ENCODE measurements around the gene SLFNL1.

SLFNL1 gene

DNA sequence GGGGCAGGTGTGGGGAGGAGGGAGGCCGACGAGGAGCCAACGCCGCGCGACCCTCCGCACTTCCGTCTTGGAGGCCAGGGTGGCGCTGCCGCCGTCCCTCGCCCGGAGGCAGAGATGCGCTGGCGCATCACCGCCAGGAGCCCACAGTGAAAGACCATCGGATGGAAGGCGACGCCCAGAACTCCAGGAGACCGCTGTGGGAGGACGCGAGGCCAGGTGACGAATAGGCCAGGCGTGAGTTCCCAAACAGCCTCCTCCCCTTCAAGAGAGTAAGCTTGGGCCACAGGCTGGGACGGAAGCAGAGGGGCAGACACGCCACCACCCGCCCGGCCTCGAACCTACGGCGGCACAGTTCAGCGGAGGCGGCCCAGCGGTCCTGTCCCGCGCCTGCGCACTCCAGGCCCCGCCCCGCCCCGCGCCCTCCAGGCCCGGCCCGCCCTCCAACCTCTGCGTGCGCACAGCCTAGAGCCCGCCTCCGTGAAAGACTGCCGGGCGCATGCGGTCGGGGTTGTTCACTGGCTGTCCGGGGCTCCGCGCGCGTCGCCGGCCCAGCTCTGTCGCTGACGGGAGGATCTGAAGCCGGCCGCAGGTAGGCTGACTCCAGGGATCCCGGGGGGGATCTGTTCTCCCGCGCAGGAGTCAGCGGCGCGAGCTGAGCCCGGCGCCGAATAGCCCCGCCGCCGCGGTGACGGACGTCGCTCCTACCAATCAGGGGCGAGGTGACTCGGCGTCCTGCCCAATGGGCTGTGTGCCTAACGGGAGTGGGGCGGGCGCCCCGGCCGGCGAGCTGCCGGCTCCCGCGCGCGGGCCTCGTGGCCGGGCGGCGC is 42.1 kb downstream of the SLFNL1 start, which contains the start of gene CTPS1:
Gene CTPS1, plus strand, starts transcription at position 456 of the 827 bp plus-strand sequence. CDS start 3,595 bp downstream, outside the sequence.
- ChIA-PET POLR2A (interaction anchor here (0.7 to 2.7 kb wide), 18 partner anchors 9 to 288 kb away, joined by 3 to 24 read pairs (median 4); partner anchors contain the start of genes CITED4, NFYC and SLFNL1), CTCF (interaction anchor here (0.6 to 1.9 kb wide), 3 partner anchors 13 to 408 kb away, joined by 3 to 5 read pairs (median 4); no protein-coding TSS in a partner anchor)
- DNase-seq (ENCODE audit: extremely low spot score) = peak; percentile 96
- no peak for TF ChIP-seq NFRKB (IDR thresholded peaks at IDR 0.05)
- TF ChIP-seq, protein P1, sequence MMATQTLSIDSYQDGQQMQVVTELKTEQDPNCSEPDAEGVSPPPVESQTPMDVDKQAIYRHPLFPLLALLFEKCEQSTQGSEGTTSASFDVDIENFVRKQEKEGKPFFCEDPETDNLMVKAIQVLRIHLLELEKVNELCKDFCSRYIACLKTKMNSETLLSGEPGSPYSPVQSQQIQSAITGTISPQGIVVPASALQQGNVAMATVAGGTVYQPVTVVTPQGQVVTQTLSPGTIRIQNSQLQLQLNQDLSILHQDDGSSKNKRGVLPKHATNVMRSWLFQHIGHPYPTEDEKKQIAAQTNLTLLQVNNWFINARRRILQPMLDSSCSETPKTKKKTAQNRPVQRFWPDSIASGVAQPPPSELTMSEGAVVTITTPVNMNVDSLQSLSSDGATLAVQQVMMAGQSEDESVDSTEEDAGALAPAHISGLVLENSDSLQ (IDR thresholded peaks at IDR 0.05) = peak; percentile 98
- TF ChIP-seq ARNT (IDR thresholded peaks at IDR 0.05) = no peak
- no peak for TF ChIP-seq ZNF384 (IDR thresholded peaks at IDR 0.05)
- peak; percentile 71 for TF ChIP-seq L3MBTL2 (conservative IDR thresholded peaks at IDR 0.05)
- no peak for TF ChIP-seq SP1 (IDR thresholded peaks at IDR 0.05)
- TF ChIP-seq LEF1 (IDR thresholded peaks at IDR 0.05; ENCODE audit: borderline replicate concordance) = no peak
- no peak for TF ChIP-seq FOXA1 (IDR thresholded peaks at IDR 0.05)
- TF ChIP-seq FOXM1 (IDR thresholded peaks at IDR 0.05; ENCODE audit: borderline replicate concordance) = no peak
- TF ChIP-seq CTBP1 (IDR thresholded peaks at IDR 0.05; ENCODE audit: borderline replicate concordance) = peak; percentile 55; the same call in 1 of the 2 replicates
- no peak for TF ChIP-seq TARDBP (IDR thresholded peaks at IDR 0.05)
- TF ChIP-seq BHLHE40 (IDR thresholded peaks at IDR 0.05; ENCODE audit: borderline replicate concordance) = no peak
- TF ChIP-seq FOXK2 (IDR thresholded peaks at IDR 0.05) = no peak

DNA sequence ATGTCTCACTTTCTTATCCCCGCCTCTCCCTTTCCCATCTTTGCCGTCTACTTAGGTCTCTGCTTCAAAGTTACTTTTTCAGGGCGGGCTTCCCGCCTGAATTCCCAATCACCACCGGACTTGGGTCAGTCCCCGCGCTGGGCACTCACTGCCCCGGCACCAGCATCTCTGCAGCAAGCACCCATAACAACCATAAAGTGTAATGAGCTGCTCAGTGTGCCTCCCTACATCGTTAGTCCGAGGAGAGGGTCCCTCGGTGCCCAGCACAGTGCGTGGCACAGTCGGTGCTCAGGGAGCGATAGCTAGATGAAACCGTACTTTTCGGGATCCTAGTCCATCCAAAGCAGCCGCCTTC is 42.7 kb downstream of the SLFNL1 start:
- DNase-seq (ENCODE audit: extremely low spot score) = peak; percentile 12
- CTCF ChIA-PET = interaction anchor here (1.1 to 1.9 kb wide), 2 partner anchors 13 to 15 kb away, joined by 4 to 5 read pairs; no protein-coding TSS in a partner anchor
- TF ChIP-seq NFRKB (IDR thresholded peaks at IDR 0.05) (no peak), L3MBTL2 (conservative IDR thresholded peaks at IDR 0.05) (peak; percentile 47), HDGF (IDR thresholded peaks at IDR 0.05; ENCODE audit: borderline replicate concordance) (no peak), LEF1 (IDR thresholded peaks at IDR 0.05; ENCODE audit: borderline replicate concordance) (no peak), ARNT (IDR thresholded peaks at IDR 0.05) (no peak), SUZ12 (IDR thresholded peaks at IDR 0.05) (no peak)
- TF ChIP-seq, protein P1 (IDR thresholded peaks at IDR 0.05) = no peak
- POLR2A ChIA-PET = interaction anchor here (0.6 to 2.4 kb wide), 8 partner anchors 13 to 287 kb away, joined by 3 to 14 read pairs (median 4); partner anchors contain the start of genes NFYC and SLFNL1

DNA sequence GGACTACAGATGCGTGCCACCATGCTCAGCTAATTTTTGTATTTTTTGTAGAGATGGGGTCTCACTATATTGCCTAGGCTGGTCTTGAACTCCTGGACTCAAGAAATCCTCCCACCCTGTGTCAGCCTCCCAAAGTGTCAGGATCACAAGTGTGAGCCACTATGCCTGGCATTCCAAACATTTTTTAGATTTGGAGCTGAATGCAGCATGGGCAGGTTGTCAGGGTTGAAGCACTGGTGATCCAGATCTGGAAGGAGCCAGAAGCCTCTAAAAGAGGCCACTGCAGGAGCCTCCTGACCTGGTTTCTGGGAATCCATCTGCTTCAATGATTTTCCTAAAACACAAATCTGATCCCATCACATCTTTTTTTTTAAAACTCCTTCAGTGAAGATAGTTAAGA is 43.8 kb downstream of the SLFNL1 start:
- no peak for DNase-seq (ENCODE audit: extremely low spot score)
- POLR2A ChIA-PET = no interaction called here
- TF ChIP-seq HDGF (IDR thresholded peaks at IDR 0.05; ENCODE audit: borderline replicate concordance) (no peak), CTBP1 (IDR thresholded peaks at IDR 0.05; ENCODE audit: borderline replicate concordance) (no peak), ARNT (IDR thresholded peaks at IDR 0.05) (no peak), LEF1 (IDR thresholded peaks at IDR 0.05; ENCODE audit: borderline replicate concordance) (no peak), SP1 (IDR thresholded peaks at IDR 0.05) (no peak), FOXM1 (IDR thresholded peaks at IDR 0.05; ENCODE audit: borderline replicate concordance) (no peak), SUZ12 (IDR thresholded peaks at IDR 0.05) (no peak), TARDBP (IDR thresholded peaks at IDR 0.05) (no peak), ELF4 (IDR thresholded peaks at IDR 0.05) (no peak), FOXK2 (IDR thresholded peaks at IDR 0.05) (no peak), BHLHE40 (IDR thresholded peaks at IDR 0.05; ENCODE audit: borderline replicate concordance) (no peak), NFRKB (IDR thresholded peaks at IDR 0.05) (no peak), FOXA1 (IDR thresholded peaks at IDR 0.05) (no peak), L3MBTL2 (conservative IDR thresholded peaks at IDR 0.05) (no peak), ZNF384 (IDR thresholded peaks at IDR 0.05) (no peak)
- TF ChIP-seq, protein P1 (IDR thresholded peaks at IDR 0.05) = no peak
- CTCF ChIA-PET = no interaction called here

DNA sequence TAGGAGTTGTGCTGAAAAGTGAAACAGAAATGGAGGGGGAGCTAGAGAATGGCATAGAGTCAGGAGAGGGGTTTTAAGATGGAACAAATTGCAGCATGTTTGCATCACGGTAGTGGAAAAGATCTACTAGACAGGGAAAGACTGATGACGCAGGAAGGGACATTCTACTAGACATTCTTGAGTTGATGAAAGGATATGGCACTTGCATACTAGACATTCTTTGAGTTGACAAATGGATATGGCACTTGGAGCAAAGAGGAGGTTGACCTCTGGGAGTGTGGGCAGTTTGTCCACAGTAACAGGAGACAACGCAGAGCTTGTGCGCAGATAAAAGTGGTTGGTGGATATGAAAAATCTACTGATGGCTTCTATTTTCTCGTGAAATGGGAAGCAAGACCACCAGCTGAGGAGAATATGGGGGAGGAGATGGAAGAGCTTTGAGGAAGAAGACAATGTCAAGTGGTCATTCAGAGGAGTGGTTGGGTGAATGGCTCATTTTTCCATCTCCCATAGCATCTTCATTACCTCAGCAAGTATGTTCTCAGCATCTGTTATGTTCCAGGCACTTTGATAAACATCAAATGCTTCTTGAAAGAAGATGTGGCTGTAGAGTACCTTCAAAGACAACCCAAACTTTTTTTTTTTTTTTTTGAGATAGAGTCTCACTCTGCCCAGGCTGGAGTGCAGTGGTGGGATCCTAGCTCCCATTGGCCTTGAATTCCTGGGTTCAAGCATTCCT is 44.4 kb downstream of the SLFNL1 start:
- ChIA-PET CTCF (interaction anchor here (1.0 kb wide), 1 partner anchor 24 kb away, joined by 4 read pairs; no protein-coding TSS in a partner anchor), POLR2A (no interaction called here)
- TF ChIP-seq ELF4 (IDR thresholded peaks at IDR 0.05) (no peak), FOXM1 (IDR thresholded peaks at IDR 0.05; ENCODE audit: borderline replicate concordance) (no peak), HDGF (IDR thresholded peaks at IDR 0.05; ENCODE audit: borderline replicate concordance) (no peak), NFRKB (IDR thresholded peaks at IDR 0.05) (no peak), ZNF384 (IDR thresholded peaks at IDR 0.05) (no peak), LEF1 (IDR thresholded peaks at IDR 0.05; ENCODE audit: borderline replicate concordance) (no peak)
- no peak for DNase-seq (ENCODE audit: extremely low spot score)

DNA sequence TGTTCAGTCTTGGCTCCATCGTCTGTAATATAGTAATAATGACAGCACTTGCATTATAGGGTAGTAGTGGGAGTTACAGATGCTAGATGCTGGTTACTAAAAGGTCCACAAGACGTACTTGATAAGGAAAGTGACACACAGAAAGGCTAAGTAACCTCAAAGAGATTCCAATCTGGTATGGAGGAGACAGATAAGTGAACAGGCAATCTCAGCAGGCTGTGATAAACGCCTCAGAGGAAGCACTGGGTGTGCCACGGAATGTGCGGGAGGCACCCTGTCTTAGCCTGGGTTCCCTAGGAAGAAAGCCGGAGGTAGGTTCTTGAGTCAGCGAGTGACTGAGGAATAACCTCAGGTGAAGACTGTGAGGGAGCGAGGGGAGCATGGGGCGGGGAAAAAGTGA is 46.6 kb downstream of the SLFNL1 start:
- ChIA-PET POLR2A (interaction anchor here (0.9 kb wide), 1 partner anchor 9 kb away, joined by 3 read pairs; no protein-coding TSS in a partner anchor), CTCF (interaction anchor here (0.8 kb wide), 1 partner anchor 9 kb away, joined by 3 read pairs; no protein-coding TSS in a partner anchor)
- TF ChIP-seq TARDBP (IDR thresholded peaks at IDR 0.05) (no peak), SP1 (IDR thresholded peaks at IDR 0.05) (no peak), ARNT (IDR thresholded peaks at IDR 0.05) (no peak), LEF1 (IDR thresholded peaks at IDR 0.05; ENCODE audit: borderline replicate concordance) (no peak), ZNF384 (IDR thresholded peaks at IDR 0.05) (no peak), FOXK2 (IDR thresholded peaks at IDR 0.05) (no peak), CTBP1 (IDR thresholded peaks at IDR 0.05; ENCODE audit: borderline replicate concordance) (no peak), ELF4 (IDR thresholded peaks at IDR 0.05) (no peak), SUZ12 (IDR thresholded peaks at IDR 0.05) (no peak), FOXA1 (IDR thresholded peaks at IDR 0.05) (no peak), FOXM1 (IDR thresholded peaks at IDR 0.05; ENCODE audit: borderline replicate concordance) (no peak), L3MBTL2 (conservative IDR thresholded peaks at IDR 0.05) (no peak), NFRKB (IDR thresholded peaks at IDR 0.05) (no peak), BHLHE40 (IDR thresholded peaks at IDR 0.05; ENCODE audit: borderline replicate concordance) (no peak)
- TF ChIP-seq, protein P1 (IDR thresholded peaks at IDR 0.05) = no peak
- no peak for DNase-seq (ENCODE audit: extremely low spot score)

Data from HEK293T (cell line).